HepG2 (cell line): Measurements from ENCODE around the gene SYNPR. TPM values are rescaled to one million over a fixed set of nuclear protein-coding genes. Genes with fewer than 3 reads are reported as not detected.

Experiments used
- ATAC-seq: fragments of 200-7000 bp; cut with Tn5 transposase; 3 replicates; pipeline ENCODE4 v1.9.1; 2020; ENCODE audit warnings: mild to moderate bottlenecking, moderate library complexity
- BruUV-seq: library from RNA; stranded (reverse); fragments of 400-500 nt; replicated peaks from 2 replicates; lab custom pipeline; 2021; lab: Mats Ljungman, UMichigan
- CTCF ChIA-PET: fragments of 300-600 bp; formaldehyde crosslinking; extraction: SDS; loops from one replicate; lab custom pipeline; 2021; ENCODE audit warnings: low total read pairs, inconsistent platforms, low intra/inter-chr PET ratio; lab: Yijun Ruan, JAX
- POLR2A ChIA-PET: fragments of 350-600 bp; sonication (Branson Sonifier 250); formaldehyde crosslinking; loops from one replicate; lab custom pipeline; 2020; ENCODE audit warnings: antibody characterized with exemption, inconsistent platforms; lab: Yijun Ruan, JAX
- DNase-seq: peaks from one replicate; pipeline ENCODE4 v3.0.0-alpha.2; 2015; ENCODE audit warnings: low spot score
- FAIRE-seq: peaks from 3 replicates; lab custom pipeline; 2011; peaks lifted over from hg19 to GRCh38; lab: Jason Lieb, UNC
- H2AFZ ChIP-seq: one replicate; pipeline ENCODE4 v1.6.1; 2011; ENCODE audit warnings: low read length, inconsistent platforms
- H3K27ac ChIP-seq: fragments of 300-600 bp; 3 replicates; pipeline ENCODE4 v1.8.0; 2011; ENCODE audit warnings: mixed run types, mild to moderate bottlenecking, mixed read lengths, low read length, inconsistent platforms; ENCODE audit not compliant: insufficient read depth; ENCODE audit errors: extremely low read length
- H3K27me3 ChIP-seq, 2 experiments: fragments of 200-600 bp in 1 of 2; 2 replicates in 1 of 2; 3 replicates in 1 of 2; pipeline versions ENCODE4 v1.6.0 to v1.8.0; 2011; ENCODE audit warnings: low read length in 2 of 2, mild to moderate bottlenecking in 2 of 2, moderate library complexity in 2 of 2, inconsistent platforms in 1 of 2; ENCODE audit not compliant: insufficient read depth in 2 of 2, control insufficient read depth in 1 of 2
- H3K36me3 ChIP-seq, 2 experiments: fragments of 200-600 bp in 1 of 2; replicated peaks in 1 of 2; 2 replicates in 1 of 2; 3 replicates in 1 of 2; pipeline versions ENCODE4 v1.5.1 to v1.8.0; 2011; ENCODE audit warnings: low read length in 2 of 2, inconsistent platforms in 1 of 2; ENCODE audit not compliant: insufficient read depth in 2 of 2, control insufficient read depth in 1 of 2
- H3K4me1 ChIP-seq: 2 replicates; pipeline ENCODE4 v1.5.1; 2012; ENCODE audit warnings: low read length, inconsistent platforms; ENCODE audit not compliant: insufficient read depth
- H3K4me2 ChIP-seq: 2 replicates; pipeline ENCODE4 v1.6.0; 2011; ENCODE audit warnings: low read depth, low read length, inconsistent platforms
- H3K4me3 ChIP-seq, 3 experiments: fragments of 200-600 bp in 1 of 3; sonication (generic), shearing (Covaris generic) in 1 of 3; replicated peaks in 1 of 3; 2 replicates each; pipeline ENCODE4 v1.5.1; 2011 to 2016; ENCODE audit warnings: low read length in 3 of 3, inconsistent platforms in 2 of 3, low read depth in 2 of 3, mild to moderate bottlenecking in 2 of 3, control low read depth in 1 of 3, mixed read lengths in 1 of 3; ENCODE audit not compliant: insufficient read depth in 1 of 3
- H3K79me2 ChIP-seq: one replicate; pipeline ENCODE4 v1.6.1; 2011; ENCODE audit warnings: low read length, inconsistent platforms; ENCODE audit not compliant: insufficient read depth
- H3K9ac ChIP-seq: 2 replicates; pipeline ENCODE4 v1.6.0; 2011; ENCODE audit warnings: mild to moderate bottlenecking, low read depth, low read length, inconsistent platforms; ENCODE audit not compliant: insufficient read depth
- H3K9me3 ChIP-seq: 2 replicates; pipeline ENCODE4 v1.5.1; 2012; ENCODE audit warnings: mild to moderate bottlenecking, low read length
- H4K20me1 ChIP-seq: 2 replicates; pipeline ENCODE4 v1.6.0; 2011; ENCODE audit warnings: inconsistent platforms, mild to moderate bottlenecking, low read length, moderate library complexity; ENCODE audit not compliant: insufficient read depth
- CCAR2 ChIP-seq: fragments of 200-400 bp; formaldehyde crosslinking; optimal IDR thresholded peaks from 2 replicates; pipeline ENCODE3; 2018; ENCODE audit warnings: low read depth, mild to moderate bottlenecking, low read length, moderate library complexity
- GZF1 ChIP-seq: sonication (generic); formaldehyde crosslinking; IDR thresholded peaks from 2 replicates; pipeline ENCODE4 v1.5.1; 2020; ENCODE audit warnings: mild to moderate bottlenecking, missing genetic modification reagents
- NBN ChIP-seq: fragments of 450-650 bp; conservative IDR thresholded peaks from 2 replicates; pipeline ENCODE4 v1.6.1; 2017
- ZC3H13 ChIP-seq: sonication (generic); formaldehyde crosslinking; IDR thresholded peaks from 2 replicates; pipeline ENCODE4 v1.8.1; 2023; ENCODE audit warnings: mild to moderate bottlenecking, missing genetic modification reagents, moderate library complexity
- ZNF367 ChIP-seq: sonication (generic); formaldehyde crosslinking; IDR thresholded peaks from 2 replicates; pipeline ENCODE4 v1.4.0; 2020; ENCODE audit warnings: missing genetic modification reagents, borderline replicate concordance
- ZNF740 ChIP-seq: sonication (generic); formaldehyde crosslinking; IDR thresholded peaks from 2 replicates; pipeline ENCODE4 v1.4.0; 2020; ENCODE audit warnings: missing genetic modification reagents
- ZNF839 ChIP-seq: sonication (generic); formaldehyde crosslinking; IDR thresholded peaks from 2 replicates; pipeline ENCODE4 v1.4.0; 2020; ENCODE audit warnings: missing genetic modification reagents, mild to moderate bottlenecking, borderline replicate concordance
- WGBS: methylation state at CpG from one replicate; pipeline ENCODE4 v1.1.6; 2017; ENCODE audit warnings: low lambda C conversion rate; 5-methylcytosine and 5-hydroxymethylcytosine counted together
- in situ Hi-C: cut with HindIII; loops from 2 replicates; pipeline ENCODE4 v1.10.0; 2017; ENCODE audit warnings: low pct_unique_long_range_greater_than_20kb; ENCODE audit not compliant: extremely low pct_ligation_motif_present
- intact Hi-C: fragments of 100-400 bp; cut with micrococcal nuclease; formaldehyde crosslinking; loops from one replicate; pipeline ENCODE4 v1.10.0; 2022; ENCODE audit not compliant: unreplicated experiment
- polyA plus RNA-seq, 8 experiments: library from polyadenylated mRNA; depleted of rRNA in 3 of 8; stranded (reverse) in 7 of 8; unstranded in 1 of 8; fragments of >200 nt; fragmentation: Illumina TruSeq in 4 of 8; extraction: Trizol in 4 of 8; gene quantifications; 2 replicates each; pipeline versions ENCODE4 v1.2.1 to v1.2.3, GENCODE V29; 2011 to 2016; ENCODE audit warnings: low read depth in 4 of 8, missing spikeins in 1 of 8, mixed read lengths in 1 of 8; ENCODE audit not compliant: insufficient read depth in 1 of 8
- total RNA-seq, 5 experiments: library from RNA; depleted of rRNA; stranded (reverse); fragments of >200 nt; fragmentation: Illumina TruSeq; extraction: Trizol; gene quantifications; 2 replicates each; pipeline ENCODE4 v1.2.3, GENCODE V29; 2016; ENCODE audit warnings: low read depth in 1 of 5
- TF ChIP-seq, protein P1 (sequence below): sonication (generic); formaldehyde crosslinking; IDR thresholded peaks from 2 replicates; pipeline ENCODE4 v1.8.0; 2022; ENCODE audit warnings: mild to moderate bottlenecking, missing genetic modification reagents; ENCODE audit not compliant: insufficient replicate concordance
- TF ChIP-seq, protein P2 (sequence below): IDR thresholded peaks from 2 replicates; pipeline ENCODE4 v1.6.1; 2012; ENCODE audit warnings: inconsistent platforms

Gene SYNPR
- total and polyA plus RNA-seq, 2 of the 13 experiments (the other 11 are each of a cell fraction or from before 2014, with no cell fraction given) = 0.04 TPM; not detected in 1

- POLR2A ChIA-PET = no interaction called here
- no peak for TF ChIP-seq NBN
- TF ChIP-seq, protein P1, sequence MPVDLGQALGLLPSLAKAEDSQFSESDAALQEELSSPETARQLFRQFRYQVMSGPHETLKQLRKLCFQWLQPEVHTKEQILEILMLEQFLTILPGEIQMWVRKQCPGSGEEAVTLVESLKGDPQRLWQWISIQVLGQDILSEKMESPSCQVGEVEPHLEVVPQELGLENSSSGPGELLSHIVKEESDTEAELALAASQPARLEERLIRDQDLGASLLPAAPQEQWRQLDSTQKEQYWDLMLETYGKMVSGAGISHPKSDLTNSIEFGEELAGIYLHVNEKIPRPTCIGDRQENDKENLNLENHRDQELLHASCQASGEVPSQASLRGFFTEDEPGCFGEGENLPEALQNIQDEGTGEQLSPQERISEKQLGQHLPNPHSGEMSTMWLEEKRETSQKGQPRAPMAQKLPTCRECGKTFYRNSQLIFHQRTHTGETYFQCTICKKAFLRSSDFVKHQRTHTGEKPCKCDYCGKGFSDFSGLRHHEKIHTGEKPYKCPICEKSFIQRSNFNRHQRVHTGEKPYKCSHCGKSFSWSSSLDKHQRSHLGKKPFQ (CRISPR knock-in tag) = no peak
- TF ChIP-seq, protein P2, sequence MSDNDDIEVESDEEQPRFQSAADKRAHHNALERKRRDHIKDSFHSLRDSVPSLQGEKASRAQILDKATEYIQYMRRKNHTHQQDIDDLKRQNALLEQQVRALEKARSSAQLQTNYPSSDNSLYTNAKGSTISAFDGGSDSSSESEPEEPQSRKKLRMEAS = no peak
- no peak for TF ChIP-seq CCAR2
- TF ChIP-seq ZNF740 = no peak
- TF ChIP-seq ZC3H13 (CRISPR knock-in tag) = no peak
- TF ChIP-seq GZF1 (CRISPR knock-in tag) = no peak
- no peak for TF ChIP-seq ZNF839 (CRISPR knock-in tag)
- TF ChIP-seq ZNF367 = no peak
- Histone ChIP-seq H3K9me3 (no peaks in the 10 kb centered on the region), H3K79me2 (no peaks in the 10 kb centered on the region), H3K4me2 (no peak overlapping the region), H3K27me3 (peaks cover 1 to 3% of the 10 kb centered on the region in 2 experiments; a peak in 1 of 5 replicates), H3K4me3 (no peak overlapping the region), H3K9ac (no peak overlapping the region), H2AFZ (no peak overlapping the region), H3K27ac (no peak overlapping the region), H4K20me1 (no peaks in the 10 kb centered on the region), H3K36me3 (no peaks in the 10 kb centered on the region), H3K4me1 (no peaks in the 10 kb centered on the region)
- ATAC-seq (no peak), FAIRE-seq (no peak), DNase-seq (no peak)
- no TSS peak for BruUV-seq
- intact Hi-C loops = loop anchor here (10.0 kb wide), 1 partner anchor 311 kb away; no protein-coding TSS in a partner anchor
- 0% methylated on average over 5 of the region's 5 CpGs for WGBS
- in situ Hi-C loops = loop anchor here (5.0 kb wide), 1 partner anchor 464 kb away; the partner anchor contains the start of gene C3orf49
- CTCF ChIA-PET = no interaction called here
These were observed 75.3 kb downstream of the SYNPR start for GRCh38 chr3:63353383-63353782.
